Tibial nerve (tissue), 3 donors: Measurements from ENCODE around the gene GNPAT.

Experiments used
- POLR2A ChIP-seq, 2 donors: fragments of 450-650 bp; IDR thresholded peaks; one replicate each; pipeline ENCODE4 v1.6.1; 2017; ENCODE audit warnings: antibody characterized with exemption in 2 of 2, mild to moderate bottlenecking in 2 of 2, moderate library complexity in 2 of 2
- TF ChIP-seq, protein P1 (sequence below), 5 experiments: fragments of 200-600 bp in 3 of 5; fragments of 450-650 bp in 2 of 5; sonication (generic) in 3 of 5; IDR thresholded peaks; one replicate each; pipeline ENCODE4 v1.5.1; 2016 to 2019; ENCODE audit warnings: antibody characterized with exemption in 5 of 5, mild to moderate bottlenecking in 3 of 5, moderate library complexity in 2 of 5

GRCh38 chr1:231210126-231210525, 30.9 kb upstream of the GNPAT start:
- TF ChIP-seq, protein P1, sequence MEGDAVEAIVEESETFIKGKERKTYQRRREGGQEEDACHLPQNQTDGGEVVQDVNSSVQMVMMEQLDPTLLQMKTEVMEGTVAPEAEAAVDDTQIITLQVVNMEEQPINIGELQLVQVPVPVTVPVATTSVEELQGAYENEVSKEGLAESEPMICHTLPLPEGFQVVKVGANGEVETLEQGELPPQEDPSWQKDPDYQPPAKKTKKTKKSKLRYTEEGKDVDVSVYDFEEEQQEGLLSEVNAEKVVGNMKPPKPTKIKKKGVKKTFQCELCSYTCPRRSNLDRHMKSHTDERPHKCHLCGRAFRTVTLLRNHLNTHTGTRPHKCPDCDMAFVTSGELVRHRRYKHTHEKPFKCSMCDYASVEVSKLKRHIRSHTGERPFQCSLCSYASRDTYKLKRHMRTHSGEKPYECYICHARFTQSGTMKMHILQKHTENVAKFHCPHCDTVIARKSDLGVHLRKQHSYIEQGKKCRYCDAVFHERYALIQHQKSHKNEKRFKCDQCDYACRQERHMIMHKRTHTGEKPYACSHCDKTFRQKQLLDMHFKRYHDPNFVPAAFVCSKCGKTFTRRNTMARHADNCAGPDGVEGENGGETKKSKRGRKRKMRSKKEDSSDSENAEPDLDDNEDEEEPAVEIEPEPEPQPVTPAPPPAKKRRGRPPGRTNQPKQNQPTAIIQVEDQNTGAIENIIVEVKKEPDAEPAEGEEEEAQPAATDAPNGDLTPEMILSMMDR (IDR thresholded peaks at IDR 0.05) = no peak
- TF ChIP-seq POLR2A (IDR thresholded peaks at IDR 0.05) = no peak
